HL-60 (cell line): ENCODE results near the gene LSAMP.
"Not testable (repeated sequence)": the region's sequence is repeated elsewhere in the genome, so short reads cannot be mapped to it uniquely, and the experiment has no call there.

Experiments used
- DNase-seq, 2 experiments: peaks; one replicate each; pipeline ENCODE4 v3.0.0-alpha.2; 2010 to 2020; ENCODE audit warnings: low read depth in 1 of 2, low spot score in 1 of 2
- H3K27ac ChIP-seq: fragments of 250-450 bp; sonication (Bioruptor Pico); replicated peaks from 2 replicates; pipeline ENCODE4 v1.5.1; 2020; ENCODE audit warnings: mild to moderate bottlenecking, moderate library complexity
- H3K27me3 ChIP-seq: fragments of 250-450 bp; sonication (Bioruptor Pico); 2 replicates; pipeline ENCODE4 v1.5.1; 2021; ENCODE audit warnings: mild to moderate bottlenecking, moderate library complexity; ENCODE audit not compliant: insufficient read depth, poor library complexity, severe bottlenecking
- H3K4me3 ChIP-seq: replicated peaks from 2 replicates; pipeline ENCODE4 v1.5.1; 2011; ENCODE audit warnings: mild to moderate bottlenecking, control low read depth, low read length; ENCODE audit not compliant: insufficient read depth
- GABPA ChIP-seq: IDR thresholded peaks from 2 replicates; pipeline ENCODE4 v1.6.1; 2012; ENCODE audit warnings: low read depth
- POLR2AphosphoS5 ChIP-seq: IDR thresholded peaks from 2 replicates; pipeline ENCODE4 v1.6.1; 2012; ENCODE audit warnings: low read depth
- SPI1 ChIP-seq: IDR thresholded peaks from 2 replicates; pipeline ENCODE4 v1.6.1; 2012; ENCODE audit warnings: low read depth, mild to moderate bottlenecking, borderline replicate concordance
- TF ChIP-seq, protein P1 (sequence below): IDR thresholded peaks from one replicate; pipeline ENCODE4 v1.5.1; 2011; ENCODE audit warnings: low read length, control low read depth, inconsistent platforms; ENCODE audit not compliant: insufficient read depth
- TF ChIP-seq, protein P2 (sequence below): IDR thresholded peaks from 2 replicates; pipeline ENCODE4 v1.6.1; 2012; ENCODE audit warnings: low read depth; ENCODE audit not compliant: insufficient replicate concordance

The LSAMP gene

DNA sequence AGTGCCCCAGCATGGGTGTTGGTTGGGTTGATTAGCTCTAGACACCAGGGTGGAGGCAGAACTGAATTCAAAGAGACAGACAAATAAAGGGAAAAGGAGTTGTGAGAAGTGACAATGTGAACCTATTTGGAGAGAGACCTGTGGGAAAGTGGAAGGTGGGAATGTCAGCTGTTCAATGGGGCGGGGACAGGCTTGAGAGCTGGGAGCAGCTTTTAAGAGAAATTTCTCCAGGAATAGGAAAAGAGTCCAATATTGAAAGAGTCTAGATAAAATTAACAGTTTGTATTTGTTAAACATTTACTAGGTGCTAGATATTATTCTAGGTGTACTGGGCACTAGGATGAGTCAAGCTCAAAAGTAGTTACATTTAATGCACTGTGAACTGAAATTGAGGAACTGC lies 596.6 kb downstream of the LSAMP start:
- TF ChIP-seq, protein P1, sequence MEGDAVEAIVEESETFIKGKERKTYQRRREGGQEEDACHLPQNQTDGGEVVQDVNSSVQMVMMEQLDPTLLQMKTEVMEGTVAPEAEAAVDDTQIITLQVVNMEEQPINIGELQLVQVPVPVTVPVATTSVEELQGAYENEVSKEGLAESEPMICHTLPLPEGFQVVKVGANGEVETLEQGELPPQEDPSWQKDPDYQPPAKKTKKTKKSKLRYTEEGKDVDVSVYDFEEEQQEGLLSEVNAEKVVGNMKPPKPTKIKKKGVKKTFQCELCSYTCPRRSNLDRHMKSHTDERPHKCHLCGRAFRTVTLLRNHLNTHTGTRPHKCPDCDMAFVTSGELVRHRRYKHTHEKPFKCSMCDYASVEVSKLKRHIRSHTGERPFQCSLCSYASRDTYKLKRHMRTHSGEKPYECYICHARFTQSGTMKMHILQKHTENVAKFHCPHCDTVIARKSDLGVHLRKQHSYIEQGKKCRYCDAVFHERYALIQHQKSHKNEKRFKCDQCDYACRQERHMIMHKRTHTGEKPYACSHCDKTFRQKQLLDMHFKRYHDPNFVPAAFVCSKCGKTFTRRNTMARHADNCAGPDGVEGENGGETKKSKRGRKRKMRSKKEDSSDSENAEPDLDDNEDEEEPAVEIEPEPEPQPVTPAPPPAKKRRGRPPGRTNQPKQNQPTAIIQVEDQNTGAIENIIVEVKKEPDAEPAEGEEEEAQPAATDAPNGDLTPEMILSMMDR, result no peak
- no peak for TF ChIP-seq POLR2AphosphoS5
- TF ChIP-seq SPI1, result no peak
- TF ChIP-seq, protein P2, sequence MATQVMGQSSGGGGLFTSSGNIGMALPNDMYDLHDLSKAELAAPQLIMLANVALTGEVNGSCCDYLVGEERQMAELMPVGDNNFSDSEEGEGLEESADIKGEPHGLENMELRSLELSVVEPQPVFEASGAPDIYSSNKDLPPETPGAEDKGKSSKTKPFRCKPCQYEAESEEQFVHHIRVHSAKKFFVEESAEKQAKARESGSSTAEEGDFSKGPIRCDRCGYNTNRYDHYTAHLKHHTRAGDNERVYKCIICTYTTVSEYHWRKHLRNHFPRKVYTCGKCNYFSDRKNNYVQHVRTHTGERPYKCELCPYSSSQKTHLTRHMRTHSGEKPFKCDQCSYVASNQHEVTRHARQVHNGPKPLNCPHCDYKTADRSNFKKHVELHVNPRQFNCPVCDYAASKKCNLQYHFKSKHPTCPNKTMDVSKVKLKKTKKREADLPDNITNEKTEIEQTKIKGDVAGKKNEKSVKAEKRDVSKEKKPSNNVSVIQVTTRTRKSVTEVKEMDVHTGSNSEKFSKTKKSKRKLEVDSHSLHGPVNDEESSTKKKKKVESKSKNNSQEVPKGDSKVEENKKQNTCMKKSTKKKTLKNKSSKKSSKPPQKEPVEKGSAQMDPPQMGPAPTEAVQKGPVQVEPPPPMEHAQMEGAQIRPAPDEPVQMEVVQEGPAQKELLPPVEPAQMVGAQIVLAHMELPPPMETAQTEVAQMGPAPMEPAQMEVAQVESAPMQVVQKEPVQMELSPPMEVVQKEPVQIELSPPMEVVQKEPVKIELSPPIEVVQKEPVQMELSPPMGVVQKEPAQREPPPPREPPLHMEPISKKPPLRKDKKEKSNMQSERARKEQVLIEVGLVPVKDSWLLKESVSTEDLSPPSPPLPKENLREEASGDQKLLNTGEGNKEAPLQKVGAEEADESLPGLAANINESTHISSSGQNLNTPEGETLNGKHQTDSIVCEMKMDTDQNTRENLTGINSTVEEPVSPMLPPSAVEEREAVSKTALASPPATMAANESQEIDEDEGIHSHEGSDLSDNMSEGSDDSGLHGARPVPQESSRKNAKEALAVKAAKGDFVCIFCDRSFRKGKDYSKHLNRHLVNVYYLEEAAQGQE, result no peak
- TF ChIP-seq GABPA, result no peak
- H3K27ac ChIP-seq, result no peak overlapping the region
- no peaks in the 10 kb centered on the region for H3K27me3 ChIP-seq
- no peak for DNase-seq
- H3K4me3 ChIP-seq, result no peak overlapping the region

DNA sequence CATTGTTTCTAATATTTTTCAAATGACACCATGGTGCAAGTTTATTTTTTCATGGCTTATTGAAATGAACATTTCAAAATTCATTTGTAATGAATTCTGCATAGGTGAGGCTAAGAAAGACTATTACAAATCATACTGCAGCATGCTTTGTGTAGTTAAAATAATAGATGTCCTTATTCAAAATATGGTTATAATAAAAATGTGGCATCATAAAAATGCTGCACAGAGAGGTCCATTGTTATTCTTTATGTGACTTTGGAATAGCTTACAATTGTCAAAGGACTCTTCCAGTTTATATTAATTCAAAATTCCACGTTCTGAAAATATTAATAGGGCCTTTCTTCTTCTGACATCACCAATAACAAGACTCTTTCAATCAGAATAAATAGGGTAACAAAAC lies 599.3 kb downstream of the LSAMP start:
- no peak for TF ChIP-seq POLR2AphosphoS5
- TF ChIP-seq, protein P1, result no peak
- TF ChIP-seq, protein P2, result no peak
- TF ChIP-seq SPI1, result no peak
- TF ChIP-seq GABPA, result no peak
- no peak overlapping the region for H3K27ac ChIP-seq
- DNase-seq, result no peak
- H3K27me3 ChIP-seq, result peaks cover 2% of the 10 kb centered on the region
- no peak overlapping the region for H3K4me3 ChIP-seq

DNA sequence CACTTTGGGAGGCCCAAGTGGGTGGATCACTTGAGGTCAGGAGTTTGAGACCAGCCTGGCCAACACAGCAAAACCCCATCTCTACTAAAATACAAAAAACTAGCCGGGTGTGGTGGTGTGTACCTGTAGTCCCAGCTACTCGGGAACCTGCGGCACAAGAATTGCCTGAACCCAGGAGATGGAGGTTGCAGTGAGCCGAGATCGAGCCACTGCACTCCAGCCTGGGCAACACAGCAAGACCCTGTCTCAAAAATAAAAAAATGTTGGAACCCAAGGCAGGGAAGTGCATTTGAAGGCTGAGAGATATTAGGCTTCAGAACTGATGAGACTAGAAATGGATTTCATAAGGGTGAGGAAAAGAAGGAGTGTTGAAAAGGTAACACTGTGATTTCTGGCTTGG lies 600.6 kb downstream of the LSAMP start:
- H3K4me3 ChIP-seq, H3K27me3 ChIP-seq, H3K27ac ChIP-seq, DNase-seq: not testable (repeated sequence)

DNA sequence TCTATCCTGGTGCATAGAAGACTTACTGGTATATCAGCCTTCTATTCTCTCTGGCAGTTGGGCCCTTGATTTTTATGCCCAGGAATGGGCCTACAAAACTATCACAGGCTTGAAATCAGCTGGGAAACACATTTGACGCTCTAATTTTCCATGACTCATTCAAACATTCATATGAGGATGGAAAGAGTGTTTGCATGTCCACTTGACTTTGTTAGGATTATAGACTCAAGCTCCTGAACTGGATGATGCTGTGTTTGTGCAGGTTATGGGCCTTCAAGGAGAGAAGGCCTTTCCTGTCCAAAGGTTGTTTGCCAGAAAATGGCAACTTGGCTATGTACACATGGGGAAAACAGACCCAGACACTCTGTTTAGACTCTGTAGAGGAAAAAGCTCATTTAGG lies 602.1 kb downstream of the LSAMP start:
- no peak overlapping the region for H3K4me3 ChIP-seq
- TF ChIP-seq POLR2AphosphoS5 (no peak), GABPA (no peak), SPI1 (no peak)
- TF ChIP-seq, protein P1, result no peak
- TF ChIP-seq, protein P2, result no peak
- H3K27ac ChIP-seq, result no peak overlapping the region
- peaks cover 2% of the 10 kb centered on the region for H3K27me3 ChIP-seq
- no peak for DNase-seq
